GM19468 (cell line): ENCODE results near the gene PPARG.
"Not testable (repeated sequence)": the region's sequence is repeated elsewhere in the genome, so short reads cannot be mapped to it uniquely, and the experiment has no call there.

Experiments
- ATAC-seq: cut with Tn5 transposase; IDR thresholded peaks from one replicate; pipeline ENCODE4 v1.9.1; 2021; ENCODE audit warnings: mild to moderate bottlenecking, moderate library complexity, moderate number of reproducible peaks; ENCODE audit not compliant: unreplicated experiment; ENCODE audit errors: extremely low read depth

PPARG gene

DNA sequence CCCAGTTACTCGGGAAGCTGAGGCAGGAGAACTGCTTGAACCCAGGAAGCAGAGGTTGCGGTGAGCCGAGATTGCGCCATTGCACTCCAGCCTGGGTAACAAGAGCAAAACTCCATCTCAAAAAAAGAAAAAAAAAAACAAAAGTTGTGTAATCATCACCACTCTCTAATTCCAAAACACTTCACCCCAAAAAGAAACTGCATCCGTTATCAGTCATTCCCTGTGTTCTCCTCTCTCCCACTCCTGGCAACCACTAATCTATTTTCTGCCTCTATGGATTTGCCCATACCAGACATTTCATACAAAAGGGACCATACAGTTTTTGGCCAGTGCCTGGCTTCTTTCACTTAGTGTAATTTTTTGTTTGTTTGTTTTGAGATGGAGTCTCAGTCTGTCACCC is 12.0 kb upstream of the PPARG start:
- not testable (repeated sequence) for ATAC-seq

DNA sequence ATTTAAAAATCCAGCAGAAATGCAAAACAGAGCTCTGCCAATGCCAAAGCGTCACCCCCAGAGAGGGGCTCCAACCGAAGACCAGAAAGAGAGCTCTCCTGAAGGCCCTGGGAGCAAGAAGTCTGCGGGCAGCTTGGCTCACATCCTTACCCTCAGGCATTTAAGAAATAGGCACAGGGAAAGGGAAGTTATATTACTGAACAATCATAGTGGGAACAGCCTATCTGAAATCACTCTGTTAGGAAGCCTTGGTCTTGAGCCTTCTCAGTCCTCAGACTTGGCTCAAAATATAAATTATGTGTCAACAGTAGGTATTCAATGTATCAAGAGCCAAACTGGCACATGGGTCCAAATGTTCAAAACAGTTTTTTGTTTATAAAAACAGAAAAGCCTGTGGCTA is 10.3 kb upstream of the PPARG start:
- ATAC-seq: no peak

DNA sequence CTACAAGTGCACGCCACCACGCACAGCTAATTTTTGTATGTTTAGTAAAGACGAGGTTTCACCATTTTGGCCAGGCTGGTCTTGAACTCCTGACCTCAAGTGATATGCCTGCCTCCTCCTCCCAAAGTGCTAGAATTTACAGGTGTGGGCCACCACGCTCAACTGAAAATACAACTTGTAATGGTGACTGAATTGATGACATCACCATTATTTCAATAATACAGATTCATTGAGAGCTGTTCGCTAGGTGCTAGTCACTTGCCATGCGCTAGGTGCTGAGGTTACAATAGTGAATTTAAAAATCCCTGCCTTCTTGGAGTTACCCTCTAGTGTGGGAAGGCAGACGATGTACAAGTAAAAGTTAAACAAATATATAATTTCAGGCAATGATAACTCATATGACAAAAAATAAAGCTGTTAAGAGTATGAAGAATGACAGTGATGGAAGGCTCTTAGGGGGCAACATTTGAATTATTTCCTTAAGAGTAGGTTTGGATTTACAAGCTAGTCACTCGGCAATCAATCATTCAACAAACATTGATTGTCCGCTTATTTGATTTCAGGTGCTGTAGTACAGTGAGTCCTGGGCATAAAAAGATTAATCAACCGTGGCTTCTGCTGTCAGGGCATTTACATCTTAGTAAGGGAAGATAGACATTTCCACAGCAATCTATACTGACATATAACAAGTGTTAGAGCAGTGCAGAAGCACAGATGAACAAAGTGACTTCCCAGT is 9.1 kb upstream of the PPARG start:
- ATAC-seq: no peak

DNA sequence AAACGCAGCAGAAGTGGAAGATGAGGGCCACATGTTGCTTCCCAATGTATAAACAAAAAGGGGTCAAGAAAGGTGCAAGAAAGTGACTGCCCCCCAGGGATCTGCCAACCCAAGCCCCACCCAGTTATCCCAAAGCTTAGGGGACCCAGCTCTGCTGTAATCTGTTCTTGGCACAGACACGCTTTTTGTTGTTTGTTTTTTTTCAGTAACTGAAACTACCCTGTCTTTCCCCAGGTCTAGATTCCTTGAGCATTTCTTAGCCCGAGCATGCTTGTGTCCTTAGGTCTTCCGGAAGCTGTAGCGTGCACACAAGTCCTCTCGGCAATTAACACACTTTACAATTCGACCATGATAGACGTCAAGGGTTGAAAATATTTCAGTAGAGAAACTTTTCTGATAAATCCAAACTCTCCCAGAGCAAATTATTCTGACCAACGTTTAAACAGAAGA is 8.5 kb upstream of the PPARG start:
- ATAC-seq: no peak

DNA sequence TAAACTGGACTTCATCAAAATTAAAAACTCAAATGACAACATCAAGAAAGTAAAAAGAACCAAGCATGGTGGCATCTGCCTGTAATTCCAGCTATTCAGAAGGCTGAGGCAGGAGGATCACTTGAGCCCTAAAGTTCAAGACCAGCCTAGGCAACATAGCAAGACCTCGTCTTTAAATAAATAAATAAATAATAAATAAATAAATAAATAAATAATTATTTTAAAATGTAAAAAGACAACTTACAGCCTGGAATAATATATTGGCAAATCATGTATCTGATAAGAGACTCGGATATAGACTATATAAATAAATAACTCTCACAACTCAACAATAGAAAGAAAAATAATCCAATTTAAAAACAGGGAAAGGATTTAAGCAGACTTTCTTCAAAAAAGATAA is 4.3 kb upstream of the PPARG start:
- no peak for ATAC-seq

DNA sequence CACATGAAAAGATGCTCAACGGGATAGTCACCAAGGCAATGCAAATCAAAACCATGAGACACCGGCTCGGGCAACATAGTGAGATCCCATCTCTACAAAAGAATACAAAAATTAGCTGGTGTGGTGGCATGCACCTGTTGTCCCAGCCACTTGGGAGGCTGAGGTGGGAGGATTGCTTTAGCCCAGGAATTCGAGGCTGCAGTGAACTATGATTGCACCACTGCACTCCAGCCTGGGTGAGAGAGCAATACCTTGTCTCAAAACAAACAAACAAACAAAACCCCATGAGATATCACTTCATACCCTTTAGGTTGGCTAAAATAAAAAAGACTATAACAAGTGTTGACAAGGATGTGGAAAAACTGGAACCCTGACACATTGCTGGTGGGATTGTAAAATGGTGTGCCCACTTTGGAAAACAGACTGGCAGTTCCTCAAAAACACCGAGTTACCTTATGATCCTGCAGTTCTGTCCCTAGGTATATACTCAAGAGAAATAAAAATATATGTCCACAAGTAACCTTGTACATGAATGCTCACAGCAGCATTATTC is 3.8 kb upstream of the PPARG start:
- ATAC-seq: no peak

DNA sequence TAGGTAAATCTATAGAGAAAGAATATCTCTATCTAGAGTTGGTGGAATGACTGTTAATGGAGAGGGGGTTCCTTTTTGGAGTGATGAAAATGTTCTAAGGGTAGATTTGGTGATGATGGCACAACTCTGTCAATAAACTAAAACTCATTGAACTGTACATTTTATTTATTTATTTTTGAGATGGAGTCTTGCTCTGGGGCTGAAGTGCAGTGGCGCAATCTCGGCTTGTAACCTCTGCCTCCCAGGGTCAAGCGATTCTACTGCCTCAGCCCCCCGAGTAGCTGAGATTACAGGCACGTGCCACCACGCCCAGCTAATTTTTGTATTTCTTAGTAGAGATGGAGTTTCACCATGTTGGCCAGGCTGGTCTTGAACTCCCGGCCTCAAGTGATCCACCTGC is 3.1 kb upstream of the PPARG start:
- ATAC-seq: not testable (repeated sequence)

DNA sequence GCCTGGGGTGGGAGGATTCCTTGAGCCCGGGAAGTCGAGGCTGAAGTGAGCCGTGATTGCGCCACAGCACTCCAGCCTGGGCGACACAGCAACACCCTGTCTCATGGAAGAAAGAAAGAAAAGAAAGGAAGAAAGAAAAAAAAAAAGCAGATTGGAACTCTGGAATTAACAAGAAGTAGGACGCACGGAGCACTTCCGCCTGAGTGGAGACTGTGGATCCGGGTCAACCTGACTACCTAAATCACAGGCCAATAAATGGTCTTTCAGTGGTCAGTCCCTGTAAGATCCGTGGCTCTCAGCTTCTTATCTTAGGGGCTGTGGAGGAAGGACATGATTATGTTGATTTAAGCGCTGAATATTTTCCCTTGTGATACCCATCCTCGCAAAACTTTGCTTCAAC is 2.4 kb upstream of the PPARG start:
- ATAC-seq: no peak

DNA sequence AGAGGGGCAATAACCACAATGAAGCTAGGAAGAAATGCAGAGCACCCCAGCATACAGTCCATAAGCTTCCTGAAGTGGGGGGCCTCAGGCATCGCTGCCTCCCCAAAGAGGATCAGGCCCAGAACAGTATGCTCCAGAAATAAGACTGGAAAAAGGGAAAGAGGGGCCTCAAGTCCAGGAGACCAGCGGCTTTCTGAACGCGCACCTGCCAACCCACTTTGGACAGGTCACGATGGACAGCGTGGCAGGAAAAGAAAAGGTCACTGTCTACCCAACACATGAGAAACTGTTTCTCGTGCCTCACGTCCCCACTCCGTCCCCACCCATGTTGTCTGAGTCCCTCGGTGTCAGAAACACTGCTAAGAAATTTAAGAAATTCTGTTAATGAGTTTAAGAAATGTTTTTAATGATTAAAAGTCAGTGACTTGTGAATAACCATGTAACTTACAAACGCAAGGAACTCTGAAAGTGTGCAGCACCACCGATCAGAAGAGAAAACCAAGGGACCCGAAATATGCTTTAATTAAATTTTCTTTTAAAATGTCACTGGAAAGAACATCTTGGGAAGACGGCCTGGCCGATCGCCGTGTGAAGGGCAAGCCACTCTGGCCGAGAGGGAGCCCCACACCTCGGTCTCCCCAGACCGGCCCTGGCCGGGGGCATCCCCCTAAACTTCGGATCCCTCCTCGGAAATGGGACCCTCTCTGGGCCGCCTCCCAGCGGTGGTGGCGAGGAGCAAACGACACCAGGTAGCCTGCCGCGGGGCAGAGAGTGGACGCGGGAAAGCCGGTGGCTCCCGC is 1.7 kb upstream of the PPARG start:
- no peak for ATAC-seq

DNA sequence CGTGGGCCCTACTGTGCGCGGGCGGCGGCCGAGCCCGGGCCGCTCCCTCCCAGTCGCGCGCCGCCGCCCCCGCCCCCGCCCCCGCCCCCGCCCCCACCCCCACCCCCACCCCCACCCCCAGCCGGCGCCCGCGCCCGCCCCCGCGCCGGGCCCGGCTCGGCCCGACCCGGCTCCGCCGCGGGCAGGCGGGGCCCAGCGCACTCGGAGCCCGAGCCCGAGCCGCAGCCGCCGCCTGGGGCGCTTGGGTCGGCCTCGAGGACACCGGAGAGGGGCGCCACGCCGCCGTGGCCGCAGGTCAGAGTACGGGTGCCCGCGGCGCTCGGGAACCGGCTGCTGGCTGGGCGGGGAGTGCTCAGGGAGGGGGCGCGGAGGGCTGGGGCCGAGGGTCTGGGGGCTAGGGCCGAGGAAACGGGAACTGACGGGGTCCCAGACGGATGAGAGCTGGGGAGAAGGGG is 1.1 kb upstream of the PPARG start:
- no peak for ATAC-seq

DNA sequence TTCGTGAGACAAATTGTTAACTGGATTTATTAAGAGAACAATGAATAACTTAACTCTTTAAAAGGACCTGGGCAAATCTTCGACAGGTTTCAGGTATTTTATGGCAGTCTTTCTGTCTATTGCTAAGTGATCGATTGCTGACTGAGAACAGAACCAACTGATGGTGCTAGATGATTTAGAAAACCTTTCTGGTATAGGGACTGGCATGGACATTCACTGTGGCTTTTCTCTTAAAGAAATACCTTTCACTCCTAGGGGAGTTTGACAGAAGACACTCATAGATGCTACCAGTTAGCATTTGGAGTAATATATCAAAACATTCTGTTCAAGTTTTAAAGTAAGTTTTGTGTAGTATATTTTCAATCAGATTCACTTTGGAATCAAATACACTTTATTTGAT is 654 bp downstream of the PPARG start:
- no peak for ATAC-seq

DNA sequence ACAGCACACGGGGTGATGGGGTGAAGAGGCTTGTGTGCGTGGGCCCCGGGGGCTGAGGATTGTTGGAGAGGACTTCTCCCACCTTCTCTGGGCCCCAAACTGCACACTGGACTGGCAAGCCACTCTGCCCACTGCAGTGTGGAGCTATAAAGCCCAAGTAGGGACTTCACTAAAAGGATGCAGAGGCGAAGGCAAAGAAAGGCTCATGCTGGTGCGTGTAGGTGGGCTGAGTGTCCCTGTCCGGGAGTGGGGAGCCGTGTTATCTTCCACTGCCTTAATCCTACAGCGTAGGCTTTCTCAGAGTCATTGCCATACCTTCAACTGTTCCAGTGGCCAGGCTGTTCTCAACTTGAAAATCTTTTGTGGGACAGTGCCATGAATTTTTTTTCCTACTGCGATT is 3.9 kb downstream of the PPARG start:
- ATAC-seq: no peak

DNA sequence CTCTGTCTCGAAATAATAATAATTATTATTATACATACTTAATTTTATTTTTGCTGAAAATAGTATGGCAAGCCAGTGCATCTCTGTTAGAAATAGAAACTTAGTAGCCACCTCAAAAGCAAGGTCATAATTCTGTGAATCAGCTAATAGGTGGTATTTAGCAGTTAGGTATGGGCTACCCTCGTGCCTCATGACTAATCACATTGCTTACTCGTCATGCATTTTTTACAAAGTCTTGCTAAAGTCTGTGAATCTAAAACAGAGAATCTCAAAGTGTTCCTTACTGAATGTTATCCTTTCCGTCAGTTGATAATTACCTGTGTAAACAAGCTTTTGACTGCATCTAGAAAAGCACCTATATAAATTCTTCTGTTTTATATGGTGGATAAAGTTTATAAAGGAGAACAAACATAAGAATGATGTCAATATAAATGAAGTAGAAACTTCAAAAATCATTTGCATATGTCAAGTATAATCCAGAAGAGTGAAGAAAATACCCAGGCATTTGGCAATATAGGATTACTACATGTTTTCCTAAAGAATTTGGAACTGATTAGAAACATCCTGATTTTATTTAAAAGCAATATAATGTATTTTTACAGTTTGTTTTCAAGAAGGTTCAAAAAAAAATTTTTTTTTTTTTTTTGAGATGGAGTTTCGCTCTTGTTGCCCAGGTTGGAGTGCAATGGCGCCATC is 6.2 kb downstream of the PPARG start:
- ATAC-seq: no peak

DNA sequence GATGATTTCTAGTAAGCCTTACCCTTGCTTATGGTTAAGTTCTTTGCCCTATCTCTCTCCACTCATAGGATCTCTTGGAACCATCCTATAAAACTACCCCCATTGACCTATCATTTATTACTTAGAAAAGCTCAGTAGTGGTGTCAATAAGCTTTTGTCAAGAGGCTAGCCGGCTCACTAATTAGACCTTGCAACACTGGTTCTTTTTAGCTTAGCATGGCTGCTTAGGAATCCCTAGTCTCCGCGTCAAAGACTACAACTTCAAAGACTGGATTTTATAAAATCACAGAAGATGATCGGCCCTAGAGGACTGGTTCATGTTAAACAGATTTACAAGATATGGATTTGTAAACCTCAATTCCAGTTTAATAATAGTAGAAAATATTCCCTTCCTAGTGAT is 7.6 kb downstream of the PPARG start:
- ATAC-seq: no peak

DNA sequence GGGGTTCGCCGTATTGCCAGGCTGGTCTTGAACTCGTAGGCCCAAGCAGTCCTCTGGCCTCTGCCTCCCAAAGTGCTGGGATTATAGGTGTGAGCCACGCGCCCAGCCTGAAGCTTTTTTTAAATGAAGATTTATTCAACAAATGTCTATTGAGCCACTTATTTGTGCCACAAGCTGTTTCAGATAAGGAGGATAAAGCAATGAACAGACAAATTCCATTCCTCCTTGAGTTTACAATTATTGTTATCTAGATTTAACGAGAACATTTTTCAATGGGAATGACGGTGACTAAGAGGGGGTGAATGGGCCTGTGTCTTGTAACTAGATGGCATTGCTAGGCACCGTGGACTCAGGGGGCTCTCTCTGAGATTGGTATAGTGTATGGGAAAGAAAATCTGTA is 10.2 kb downstream of the PPARG start:
- ATAC-seq: no peak

DNA sequence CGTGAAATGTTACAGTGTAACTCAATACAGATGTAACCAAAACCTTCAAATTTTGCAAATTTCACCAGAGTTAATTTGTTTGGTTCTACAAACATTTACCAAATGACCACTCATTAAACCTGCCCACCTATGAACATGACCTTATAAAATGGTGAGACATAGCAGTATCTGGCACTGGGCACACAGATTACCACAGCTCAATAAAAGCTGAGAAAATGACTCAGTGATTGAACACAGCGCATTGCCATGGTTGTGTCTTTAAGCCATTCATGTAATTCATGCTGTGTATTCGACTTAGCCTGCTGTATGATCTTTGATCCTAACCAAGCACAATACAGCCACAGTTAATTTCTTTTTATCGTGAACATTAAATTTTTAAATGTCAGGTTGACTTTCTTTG is 11.3 kb downstream of the PPARG start:
- no peak for ATAC-seq

DNA sequence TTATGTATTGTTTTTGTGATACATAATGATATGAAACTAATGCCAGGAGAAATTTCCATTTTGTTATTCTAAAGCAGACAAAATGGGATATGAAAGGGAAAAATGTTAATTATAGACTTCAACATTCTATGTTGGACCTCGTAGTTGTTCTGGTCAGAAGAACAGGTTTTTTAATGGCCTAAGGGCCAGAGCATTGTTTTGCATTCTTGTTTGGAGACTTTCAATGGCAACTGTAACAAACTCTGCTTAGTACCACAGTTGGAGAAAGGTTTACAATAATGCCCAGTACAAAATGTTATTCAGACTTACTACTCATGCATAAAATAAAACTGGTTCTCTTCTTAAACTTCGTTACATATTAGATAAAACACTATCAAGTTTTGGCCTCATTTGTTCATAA is 12.2 kb downstream of the PPARG start:
- no peak for ATAC-seq

DNA sequence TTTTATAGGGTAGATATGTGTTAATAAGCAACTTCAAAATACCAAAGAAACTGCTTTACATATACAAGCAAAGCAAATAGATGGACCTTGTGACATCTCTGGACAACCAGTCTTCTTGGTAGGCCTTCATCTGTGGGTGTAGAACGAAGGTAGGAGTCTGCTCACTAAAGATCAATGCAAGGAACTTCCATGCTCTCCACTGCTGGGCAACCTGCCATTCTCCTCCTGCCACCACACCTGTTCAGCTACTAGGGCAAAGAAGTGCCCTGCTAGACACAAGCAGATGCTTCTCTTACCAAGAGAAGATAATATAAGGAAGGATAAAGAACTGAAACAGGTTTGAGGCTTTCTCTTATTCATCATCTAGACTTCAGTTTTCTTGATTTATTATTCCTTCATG is 12.6 kb downstream of the PPARG start:
- ATAC-seq: no peak

DNA sequence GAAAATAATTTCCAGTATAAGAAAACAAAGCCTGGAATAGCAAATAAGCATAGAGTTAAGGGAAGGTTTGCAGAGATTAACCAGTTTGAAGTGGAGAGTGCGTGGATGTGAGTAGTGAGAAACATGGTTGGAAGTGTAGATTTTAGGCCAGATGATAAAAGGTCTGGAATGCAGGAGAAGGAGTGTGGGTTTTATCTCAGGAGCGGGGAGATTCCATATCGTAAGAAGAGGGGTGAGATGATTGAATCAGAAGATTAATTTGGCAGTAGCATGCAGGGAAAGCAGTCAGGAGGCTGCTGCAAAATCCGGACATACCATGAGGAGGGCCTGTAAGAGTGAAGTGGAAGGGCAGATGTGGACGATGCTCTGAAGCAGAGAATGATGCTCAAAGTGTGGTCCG is 13.7 kb downstream of the PPARG start:
- ATAC-seq: no peak

DNA sequence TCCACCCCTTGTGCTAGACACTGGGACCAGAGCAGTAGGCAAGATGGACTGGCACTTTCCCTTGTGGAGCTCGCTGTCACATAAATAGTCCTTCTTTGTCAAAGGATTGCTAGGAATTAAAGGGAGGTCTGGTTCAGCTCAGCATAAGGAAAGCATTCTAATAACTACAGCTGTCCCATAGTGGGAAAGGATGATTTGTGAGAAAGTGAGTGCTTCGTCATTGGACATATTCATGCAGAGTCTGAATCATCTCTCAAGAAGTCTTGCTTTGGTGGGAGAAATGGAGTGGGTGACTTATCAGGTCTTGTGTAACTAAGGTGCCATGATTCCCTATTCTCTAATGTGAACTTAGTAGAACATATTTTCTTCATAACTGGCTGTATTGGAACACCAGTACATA is 14.7 kb downstream of the PPARG start:
- ATAC-seq: no peak

DNA sequence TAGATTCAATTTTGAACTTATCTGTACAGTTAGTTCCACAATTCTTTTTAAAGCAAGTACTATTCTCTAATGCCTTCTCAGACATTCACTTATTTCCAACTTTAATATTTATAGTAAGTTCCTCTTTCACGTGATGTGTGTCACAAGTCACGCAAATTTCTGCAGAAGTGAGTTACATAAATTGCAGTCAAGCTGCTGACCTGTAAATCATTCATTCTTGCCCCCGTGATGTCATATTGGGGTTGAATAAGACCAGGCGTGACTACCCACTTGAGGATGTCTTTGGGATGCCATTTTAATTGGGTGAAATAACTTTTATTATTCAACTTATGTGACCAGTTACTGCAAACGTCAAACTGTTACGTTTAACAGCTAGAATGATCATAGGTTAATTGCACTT is 15.1 kb downstream of the PPARG start:
- no peak for ATAC-seq
